Activated CD8-positive, alpha-beta memory T cell treated with anti-CD3 and anti-CD28 coated beads, Interleukin-2, amount 10 ng/mL, durations not matched to agents 7 days and 5 days (primary cell): Measurements from ENCODE around the gene EPN3. TPM values are rescaled to one million over a fixed set of nuclear protein-coding genes. Genes with fewer than 3 reads are reported as not detected.

Experiments used
- ATAC-seq: fragments of 150-1000 bp; cut with Tn5 transposase; one replicate; pipeline ENCODE4 v1.10.0; 2021; ENCODE audit warnings: moderate library complexity
- CTCF ChIA-PET: fragments of 350-600 bp; sonication (Branson Sonifier 250); formaldehyde crosslinking; loops from one replicate; lab custom pipeline; 2021; ENCODE audit warnings: antibody characterized with exemption; lab: Charles Lee
- DNase-seq: peaks from one replicate; pipeline ENCODE4 v3.0.0-alpha.2; 2020
- H3K27ac Mint-ChIP-seq: one replicate; pipeline ENCODE4 v1.8.0; 2021; ENCODE audit warnings: mild to moderate bottlenecking, mixed read lengths
- H3K27me3 Mint-ChIP-seq: one replicate; pipeline ENCODE4 v1.8.0; 2021; ENCODE audit warnings: mixed read lengths
- H3K36me3 Mint-ChIP-seq: one replicate; pipeline ENCODE4 v1.8.0; 2021; ENCODE audit warnings: mild to moderate bottlenecking, mixed read lengths
- H3K4me1 Mint-ChIP-seq: one replicate; pipeline ENCODE4 v1.8.0; 2021; ENCODE audit warnings: mixed read lengths
- H3K4me3 Mint-ChIP-seq: one replicate; pipeline ENCODE4 v1.8.0; 2021; ENCODE audit warnings: mild to moderate bottlenecking, moderate library complexity, mixed read lengths
- H3K9me3 Mint-ChIP-seq: one replicate; pipeline ENCODE4 v1.8.0; 2022; ENCODE audit warnings: low read depth, mixed read lengths
- total RNA-seq, 2 experiments: library from RNA; stranded (reverse); gene quantifications; one replicate each; pipeline ENCODE4 v1.2.3, GENCODE V29; 2021

The EPN3 gene
- total RNA-seq, 2 experiments from 2014 or later: not detected

- DNase-seq (no peak), ATAC-seq (no peak)
- Mint-ChIP-seq H3K27ac (no peak overlapping the region), H3K9me3 (no peaks in the 10 kb centered on the region), H3K4me3 (no peak overlapping the region), H3K27me3 (peaks cover 12% of the 10 kb centered on the region), H3K4me1 (no peaks in the 10 kb centered on the region), H3K36me3 (no peaks in the 10 kb centered on the region)
- CTCF ChIA-PET: no interaction called here
Measured at GRCh38 chr17:50572541-50572940, 40.0 kb downstream of the EPN3 start.

- CTCF ChIA-PET: no interaction called here
- Mint-ChIP-seq H3K4me3 (no peak overlapping the region), H3K27ac (no peak overlapping the region), H3K27me3 (peaks cover 8% of the 10 kb centered on the region), H3K36me3 (no peaks in the 10 kb centered on the region), H3K4me1 (no peaks in the 10 kb centered on the region), H3K9me3 (no peaks in the 10 kb centered on the region)
- ATAC-seq (no peak), DNase-seq (no peak)
Measured at GRCh38 chr17:50573866-50574611, 41.5 kb downstream of the EPN3 start.

GRCh38 chr17:50575581-50576210 lies 43.2 kb downstream of the EPN3 start:
- ATAC-seq: no peak
- DNase-seq: no peak
- H3K27ac Mint-ChIP-seq: no peak overlapping the region
- H3K4me1 Mint-ChIP-seq: no peaks in the 10 kb centered on the region
- H3K36me3 Mint-ChIP-seq: no peaks in the 10 kb centered on the region
- no peak overlapping the region for H3K4me3 Mint-ChIP-seq
- H3K27me3 Mint-ChIP-seq: peaks cover 8% of the 10 kb centered on the region
- CTCF ChIA-PET: interaction anchor here (0.9 to 1.3 kb wide), 2 partner anchors 25 to 91 kb away, joined by 3 read pairs; no protein-coding TSS in a partner anchor
- no peaks in the 10 kb centered on the region for H3K9me3 Mint-ChIP-seq

- Mint-ChIP-seq H3K9me3 (no peaks in the 10 kb centered on the region), H3K27ac (no peak overlapping the region), H3K4me3 (no peak overlapping the region), H3K36me3 (no peaks in the 10 kb centered on the region), H3K27me3 (peaks cover 8% of the 10 kb centered on the region), H3K4me1 (no peaks in the 10 kb centered on the region)
- CTCF ChIA-PET: interaction anchor here (1.3 kb wide), 1 partner anchor 93 kb away, joined by 3 read pairs; no protein-coding TSS in a partner anchor
- DNase-seq: no peak
- no peak for ATAC-seq
Measured at GRCh38 chr17:50576864-50577263, 44.3 kb downstream of the EPN3 start.

- no peak for ATAC-seq
- CTCF ChIA-PET: interaction anchor here (1.3 kb wide), 1 partner anchor 93 kb away, joined by 3 read pairs; no protein-coding TSS in a partner anchor
- peaks cover 9% of the 10 kb centered on the region for H3K27me3 Mint-ChIP-seq
- no peak overlapping the region for H3K4me3 Mint-ChIP-seq
- H3K36me3 Mint-ChIP-seq: no peaks in the 10 kb centered on the region
- H3K27ac Mint-ChIP-seq: no peak overlapping the region
- no peaks in the 10 kb centered on the region for H3K9me3 Mint-ChIP-seq
- no peak for DNase-seq
- no peaks in the 10 kb centered on the region for H3K4me1 Mint-ChIP-seq
Measured at GRCh38 chr17:50577451-50577954, 45.0 kb downstream of the EPN3 start.

- DNase-seq: no peak
- H3K36me3 Mint-ChIP-seq: no peaks in the 10 kb centered on the region
- H3K4me3 Mint-ChIP-seq: no peak overlapping the region
- no peaks in the 10 kb centered on the region for H3K9me3 Mint-ChIP-seq
- peaks cover 9% of the 10 kb centered on the region for H3K27me3 Mint-ChIP-seq
- CTCF ChIA-PET: no interaction called here
- H3K27ac Mint-ChIP-seq: no peak overlapping the region
- no peaks in the 10 kb centered on the region for H3K4me1 Mint-ChIP-seq
- no peak for ATAC-seq
Measured at GRCh38 chr17:50578173-50578572, 45.6 kb downstream of the EPN3 start.

GRCh38 chr17:50579399-50579798 lies 46.9 kb downstream of the EPN3 start:
- Mint-ChIP-seq H3K4me3 (no peak overlapping the region), H3K9me3 (no peaks in the 10 kb centered on the region), H3K36me3 (no peaks in the 10 kb centered on the region), H3K4me1 (no peaks in the 10 kb centered on the region), H3K27me3 (peaks cover 13% of the 10 kb centered on the region), H3K27ac (no peak overlapping the region)
- no peak for DNase-seq
- no peak for ATAC-seq
- CTCF ChIA-PET: no interaction called here

GRCh38 chr17:50580646-50581045 lies 48.1 kb downstream of the EPN3 start:
- CTCF ChIA-PET: no interaction called here
- ATAC-seq (no peak), DNase-seq (no peak)
- Mint-ChIP-seq H3K36me3 (no peaks in the 10 kb centered on the region), H3K9me3 (no peaks in the 10 kb centered on the region), H3K4me3 (no peak overlapping the region), H3K27ac (no peak overlapping the region), H3K27me3 (peaks cover 13% of the 10 kb centered on the region), H3K4me1 (no peaks in the 10 kb centered on the region)

GRCh38 chr17:50581316-50581715 lies 48.8 kb downstream of the EPN3 start:
- peaks cover 13% of the 10 kb centered on the region for H3K27me3 Mint-ChIP-seq
- no peak for ATAC-seq
- H3K4me1 Mint-ChIP-seq: no peaks in the 10 kb centered on the region
- no peaks in the 10 kb centered on the region for H3K36me3 Mint-ChIP-seq
- no peak for DNase-seq
- H3K9me3 Mint-ChIP-seq: no peaks in the 10 kb centered on the region
- no peak overlapping the region for H3K4me3 Mint-ChIP-seq
- CTCF ChIA-PET: interaction anchor here (0.9 kb wide), 1 partner anchor 202 kb away, joined by 3 read pairs; no protein-coding TSS in a partner anchor
- H3K27ac Mint-ChIP-seq: no peak overlapping the region

- DNase-seq (no peak), ATAC-seq (no peak)
- Mint-ChIP-seq H3K36me3 (no peaks in the 10 kb centered on the region), H3K27me3 (peaks cover 13% of the 10 kb centered on the region), H3K9me3 (no peaks in the 10 kb centered on the region), H3K27ac (no peak overlapping the region), H3K4me1 (no peaks in the 10 kb centered on the region), H3K4me3 (no peak overlapping the region)
- CTCF ChIA-PET: no interaction called here
Measured at GRCh38 chr17:50582741-50583140, 50.2 kb downstream of the EPN3 start.

GRCh38 chr17:50583641-50584040 lies 51.1 kb downstream of the EPN3 start:
- H3K9me3 Mint-ChIP-seq: no peaks in the 10 kb centered on the region
- no peaks in the 10 kb centered on the region for H3K4me1 Mint-ChIP-seq
- H3K36me3 Mint-ChIP-seq: no peaks in the 10 kb centered on the region
- H3K27me3 Mint-ChIP-seq: peaks cover 12% of the 10 kb centered on the region
- ATAC-seq: no peak
- H3K4me3 Mint-ChIP-seq: no peak overlapping the region
- no peak for DNase-seq
- no peak overlapping the region for H3K27ac Mint-ChIP-seq
- CTCF ChIA-PET: no interaction called here

- Mint-ChIP-seq H3K36me3 (no peaks in the 10 kb centered on the region), H3K27ac (no peak overlapping the region), H3K27me3 (peaks cover 8% of the 10 kb centered on the region), H3K4me1 (no peaks in the 10 kb centered on the region), H3K4me3 (no peak overlapping the region), H3K9me3 (no peaks in the 10 kb centered on the region)
- ATAC-seq: no peak
- CTCF ChIA-PET: no interaction called here
- DNase-seq: no peak
Measured at GRCh38 chr17:50584116-50584515, 51.6 kb downstream of the EPN3 start.

GRCh38 chr17:50584749-50585148 lies 52.2 kb downstream of the EPN3 start:
- Mint-ChIP-seq H3K4me1 (no peaks in the 10 kb centered on the region), H3K36me3 (no peaks in the 10 kb centered on the region), H3K4me3 (no peak overlapping the region), H3K27ac (no peak overlapping the region), H3K27me3 (peaks cover 8% of the 10 kb centered on the region), H3K9me3 (no peaks in the 10 kb centered on the region)
- ATAC-seq: no peak
- DNase-seq: no peak
- CTCF ChIA-PET: no interaction called here

GRCh38 chr17:50585346-50585745 lies 52.8 kb downstream of the EPN3 start:
- no peak for ATAC-seq
- no peaks in the 10 kb centered on the region for H3K9me3 Mint-ChIP-seq
- H3K27ac Mint-ChIP-seq: no peak overlapping the region
- no peaks in the 10 kb centered on the region for H3K36me3 Mint-ChIP-seq
- CTCF ChIA-PET: interaction anchor here (0.6 kb wide), 1 partner anchor 1620 kb away, joined by 3 read pairs; no protein-coding TSS in a partner anchor
- H3K4me1 Mint-ChIP-seq: no peaks in the 10 kb centered on the region
- H3K4me3 Mint-ChIP-seq: no peak overlapping the region
- DNase-seq: no peak
- H3K27me3 Mint-ChIP-seq: peaks cover 8% of the 10 kb centered on the region
